ENCODE data around the gene PRXL2A.

- TF ChIP-seq CTCF (IDR thresholded peaks at IDR 0.05 in 2 of 3, conservative IDR thresholded peaks at IDR 0.05 in 1 of 3; ENCODE audit: control insufficient read depth in 2 of 3, extremely low read depth in 1 of 3, insufficient read depth in 1 of 3, low read depth in 3 of 3, low read length in 3 of 3) (no peak), MYC (IDR thresholded peaks at IDR 0.05; ENCODE audit: insufficient read depth, insufficient read length, insufficient replicate concordance, low read length, severe bottlenecking) (no peak), POU2F2 (IDR thresholded peaks at IDR 0.05; ENCODE audit: borderline replicate concordance, low read depth, low read length) (no peak), DPF2 (IDR thresholded peaks at IDR 0.05) (no peak), FOXK2 (IDR thresholded peaks at IDR 0.05) (no peak)
Observed at GRCh38 chr10:80474597-80474910, 66.2 kb downstream of the PRXL2A start.

Measured in GM12878 (cell line).